ENCODE data around the gene FGFBP2.

The FGFBP2 gene

GRCh38 chr4:15945516-15945915, 17.5 kb downstream of the FGFBP2 start:
- Histone ChIP-seq H3K27ac (ENCODE audit: low read length) (no peak overlapping the region), H3K9me2 (replicated peaks; ENCODE audit: insufficient read depth, low read length) (no peaks in the 10 kb centered on the region), H3K79me2 (ENCODE audit: low read length) (no peaks in the 10 kb centered on the region), H4K20me1 (ENCODE audit: insufficient read depth, low read length) (no peaks in the 10 kb centered on the region), H3K27me3 (replicated peaks; ENCODE audit: insufficient read depth, low read length) (no peaks in the 10 kb centered on the region), H3K4me3 (ENCODE audit: low read length) (no peak overlapping the region), H3K36me3 (replicated peaks; ENCODE audit: insufficient read depth, low read length) (no peaks in the 10 kb centered on the region), H3K9me3 (replicated peaks; ENCODE audit: insufficient read depth, low read length) (no peaks in the 10 kb centered on the region), H3K9ac (ENCODE audit: low read length) (no peak overlapping the region), H3K4me1 (ENCODE audit: low read length) (no peaks in the 10 kb centered on the region), H3K4me2 (ENCODE audit: low read depth, low read length) (no peak overlapping the region), H3F3A (ENCODE audit: insufficient read depth, low read length) (no peaks in the 10 kb centered on the region), H2AFZ (ENCODE audit: low read length) (no peak overlapping the region)
- no peak for DNase-seq
- TF ChIP-seq EZH2phosphoT487 (IDR thresholded peaks at IDR 0.05; ENCODE audit: low read length): no peak
- no peak for TF ChIP-seq CTCF (IDR thresholded peaks at IDR 0.05; ENCODE audit: low read length)
- TF ChIP-seq EZH2 (optimal IDR thresholded peaks at IDR 0.05; ENCODE audit: low read depth, low read length): no peak

- H3K4me1 ChIP-seq (ENCODE audit: low read length): no peaks in the 10 kb centered on the region
- H3K9me2 ChIP-seq (replicated peaks; ENCODE audit: insufficient read depth, low read length): no peaks in the 10 kb centered on the region
- H3K27ac ChIP-seq (ENCODE audit: low read length): no peak overlapping the region
- no peaks in the 10 kb centered on the region for H3K36me3 ChIP-seq (replicated peaks; ENCODE audit: insufficient read depth, low read length)
- no peak overlapping the region for H3K4me3 ChIP-seq (ENCODE audit: low read length)
- H3K79me2 ChIP-seq (ENCODE audit: low read length): no peaks in the 10 kb centered on the region
- no peaks in the 10 kb centered on the region for H3F3A ChIP-seq (ENCODE audit: insufficient read depth, low read length)
- no peaks in the 10 kb centered on the region for H3K9me3 ChIP-seq (replicated peaks; ENCODE audit: insufficient read depth, low read length)
- no peak for DNase-seq
- no peaks in the 10 kb centered on the region for H4K20me1 ChIP-seq (ENCODE audit: insufficient read depth, low read length)
- no peak overlapping the region for H3K9ac ChIP-seq (ENCODE audit: low read length)
- H3K27me3 ChIP-seq (replicated peaks; ENCODE audit: insufficient read depth, low read length): no peaks in the 10 kb centered on the region
- no peak overlapping the region for H2AFZ ChIP-seq (ENCODE audit: low read length)
- TF ChIP-seq EZH2phosphoT487 (IDR thresholded peaks at IDR 0.05; ENCODE audit: low read length) (no peak), EZH2 (optimal IDR thresholded peaks at IDR 0.05; ENCODE audit: low read depth, low read length) (no peak), CTCF (IDR thresholded peaks at IDR 0.05; ENCODE audit: low read length) (no peak)
- no peak overlapping the region for H3K4me2 ChIP-seq (ENCODE audit: low read depth, low read length)
Observed at GRCh38 chr4:15944895-15945294, 18.1 kb downstream of the FGFBP2 start.

GRCh38 chr4:15942283-15942682, 20.7 kb downstream of the FGFBP2 start:
- Histone ChIP-seq H3K27me3 (replicated peaks; ENCODE audit: insufficient read depth, low read length) (no peaks in the 10 kb centered on the region), H3K9me3 (replicated peaks; ENCODE audit: insufficient read depth, low read length) (no peaks in the 10 kb centered on the region), H3K4me1 (ENCODE audit: low read length) (no peaks in the 10 kb centered on the region)

More at GRCh38 chr4:15942283-15942682, 20.7 kb downstream of the FGFBP2 start:
- no peak overlapping the region for H3K9ac ChIP-seq (ENCODE audit: low read length)
- no peaks in the 10 kb centered on the region for H3K9me2 ChIP-seq (replicated peaks; ENCODE audit: insufficient read depth, low read length)
- no peaks in the 10 kb centered on the region for H4K20me1 ChIP-seq (ENCODE audit: insufficient read depth, low read length)
- TF ChIP-seq EZH2 (optimal IDR thresholded peaks at IDR 0.05; ENCODE audit: low read depth, low read length): no peak
- no peak for TF ChIP-seq EZH2phosphoT487 (IDR thresholded peaks at IDR 0.05; ENCODE audit: low read length)
- TF ChIP-seq CTCF (IDR thresholded peaks at IDR 0.05; ENCODE audit: low read length): no peak
- H3K27ac ChIP-seq (ENCODE audit: low read length): no peak overlapping the region
- H2AFZ ChIP-seq (ENCODE audit: low read length): no peak overlapping the region
- H3F3A ChIP-seq (ENCODE audit: insufficient read depth, low read length): no peaks in the 10 kb centered on the region
- no peak overlapping the region for H3K4me2 ChIP-seq (ENCODE audit: low read depth, low read length)
- H3K4me3 ChIP-seq (ENCODE audit: low read length): no peak overlapping the region
- H3K36me3 ChIP-seq (replicated peaks; ENCODE audit: insufficient read depth, low read length): no peaks in the 10 kb centered on the region
- DNase-seq: no peak
- H3K79me2 ChIP-seq (ENCODE audit: low read length): no peaks in the 10 kb centered on the region

Data from MM.1S (cell line).